Psoas muscle (tissue), 8 donors: Measurements from ENCODE around the gene CXCL8. TPM values are rescaled to one million over a fixed set of nuclear protein-coding genes. Genes with fewer than 3 reads are reported as not detected.
A peak's percentile ranks its signal among the peaks of the same experiment; 100 is the strongest.

Experiments used
- ATAC-seq, 4 donors: fragments of 200-7000 bp; cut with Tn5 transposase; one replicate each; pipeline ENCODE4 v1.9.1; 2020; ENCODE audit warnings: moderate library complexity in 3 of 4, mild to moderate bottlenecking in 2 of 4
- DNase-seq, 2 donors: peaks; one replicate each; pipeline ENCODE4 v3.0.0-alpha.2; 2020
- H3K27ac ChIP-seq: fragments of 200-600 bp; one replicate; pipeline ENCODE4 v1.8.0; 2022
- H3K27me3 ChIP-seq, 3 donors: fragments of 200-600 bp in 1 of 3; one replicate each; pipeline versions ENCODE4 v1.6.1 to v1.8.0; 2013 to 2022; ENCODE audit warnings: low read length in 2 of 3, mild to moderate bottlenecking in 2 of 3, moderate library complexity in 1 of 3; ENCODE audit not compliant: insufficient read depth in 3 of 3
- H3K36me3 ChIP-seq, 2 donors: fragments of 200-600 bp in 1 of 2; one replicate each; pipeline versions ENCODE4 v1.6.1 to v1.8.0; 2013 to 2022; ENCODE audit warnings: low read depth in 1 of 2, mild to moderate bottlenecking in 1 of 2, moderate library complexity in 1 of 2; ENCODE audit not compliant: insufficient read depth in 1 of 2
- H3K4me1 ChIP-seq: fragments of 200-600 bp; one replicate; pipeline ENCODE4 v1.8.0; 2022
- H3K4me3 ChIP-seq: fragments of 200-600 bp; one replicate; pipeline ENCODE4 v1.8.0; 2022; ENCODE audit warnings: mild to moderate bottlenecking
- H3K9me3 ChIP-seq: fragments of 200-600 bp; one replicate; pipeline ENCODE4 v1.8.0; 2022
- WGBS, 3 donors: extraction: QIAGEN DNeasy Blood & Tissue Kit; methylation state at CpG; one replicate each; pipeline versions ENCODE4 v1.1.6 to v1.1.7; 2013; 5-methylcytosine and 5-hydroxymethylcytosine counted together
- intact Hi-C, 2 donors: fragments of 100-400 bp; cut with DNase I; formaldehyde crosslinking; loops; one replicate each; pipeline versions ENCODE4 v1.11.0 to v1.14.2; 2022
- polyA plus RNA-seq, 3 donors: library from polyadenylated mRNA; stranded (reverse); fragments of 200-250 nt; gene quantifications; one replicate each; pipeline ENCODE4 v1.2.3, GENCODE V29; 2013
- total RNA-seq, 4 donors: library from RNA; stranded (reverse); fragmentation: NEBNext Ultra II Directional in 2 of 4; extraction: Animal tissue kit (Norgen Biotek cat#: 25700) in 2 of 4; gene quantifications; one replicate each; pipeline versions ENCODE4 v1.2.1 to v1.2.4, GENCODE V29; 2021 to 2023
- TF ChIP-seq, protein P1 (sequence below): fragments of 200-600 bp; IDR thresholded peaks from one replicate; pipeline ENCODE4 v1.8.0; 2022; ENCODE audit warnings: antibody characterized with exemption
- donor health status: healthy with polysubstance abuse.
- donor health status: DM: no; HTN: no; CAD: no; lungs with moderate emphysema.
- donor health status: Bipolar disorder and iron deficiency.
- donor health status: healthy.
- donor health status: DM: yes; HTN: yes; CAD: no.
- donor health status: DM: no; HTN: no; CAD: no.
- donor health status: DM: no; HTN: no; CAD: no.
- donor health status: DM: yes; HTN: yes; CAD: no.

Gene CXCL8
- total and polyA plus RNA-seq, 7 donors = 0.21 to 8.1 (median 0.38) TPM; not detected in 1

GRCh38 chr4:73693811-73694210 lies 46.6 kb upstream of the CXCL8 start:
- DNase-seq = no peak
- TF ChIP-seq, protein P1, sequence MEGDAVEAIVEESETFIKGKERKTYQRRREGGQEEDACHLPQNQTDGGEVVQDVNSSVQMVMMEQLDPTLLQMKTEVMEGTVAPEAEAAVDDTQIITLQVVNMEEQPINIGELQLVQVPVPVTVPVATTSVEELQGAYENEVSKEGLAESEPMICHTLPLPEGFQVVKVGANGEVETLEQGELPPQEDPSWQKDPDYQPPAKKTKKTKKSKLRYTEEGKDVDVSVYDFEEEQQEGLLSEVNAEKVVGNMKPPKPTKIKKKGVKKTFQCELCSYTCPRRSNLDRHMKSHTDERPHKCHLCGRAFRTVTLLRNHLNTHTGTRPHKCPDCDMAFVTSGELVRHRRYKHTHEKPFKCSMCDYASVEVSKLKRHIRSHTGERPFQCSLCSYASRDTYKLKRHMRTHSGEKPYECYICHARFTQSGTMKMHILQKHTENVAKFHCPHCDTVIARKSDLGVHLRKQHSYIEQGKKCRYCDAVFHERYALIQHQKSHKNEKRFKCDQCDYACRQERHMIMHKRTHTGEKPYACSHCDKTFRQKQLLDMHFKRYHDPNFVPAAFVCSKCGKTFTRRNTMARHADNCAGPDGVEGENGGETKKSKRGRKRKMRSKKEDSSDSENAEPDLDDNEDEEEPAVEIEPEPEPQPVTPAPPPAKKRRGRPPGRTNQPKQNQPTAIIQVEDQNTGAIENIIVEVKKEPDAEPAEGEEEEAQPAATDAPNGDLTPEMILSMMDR = no peak
- Histone ChIP-seq H3K9me3 (no peaks in the 10 kb centered on the region), H3K4me1 (peaks cover 15% of the 10 kb centered on the region), H3K27ac (no peak overlapping the region), H3K36me3 (no peaks in the 10 kb centered on the region), H3K4me3 (no peak overlapping the region), H3K27me3 (no peaks in the 10 kb centered on the region)
- WGBS, 3 donors = 47 to 58% (median 52%) methylated on average over 1 of the region's 1 CpG
- intact Hi-C loops = no loop called here
- no peak for ATAC-seq

DNA sequence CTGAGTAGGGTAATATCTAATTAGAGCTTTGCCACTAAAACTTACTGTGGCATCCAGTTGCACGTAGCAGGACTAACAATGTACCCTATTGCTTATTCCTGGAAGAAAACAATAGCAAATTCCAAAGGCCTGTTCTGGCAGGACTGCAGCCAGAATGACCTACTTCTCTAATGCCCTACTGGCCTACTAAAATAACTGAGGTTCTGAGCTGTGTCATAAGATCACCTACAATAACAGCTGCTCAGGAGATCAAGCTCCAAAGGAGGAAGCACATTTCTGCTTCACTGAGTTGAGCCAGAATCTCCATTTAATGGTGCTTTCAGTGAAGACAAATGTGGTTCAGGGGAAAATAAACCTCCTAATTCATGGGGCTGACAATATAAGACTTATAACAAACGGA lies 42.2 kb upstream of the CXCL8 start:
- no peaks in the 10 kb centered on the region for H3K9me3 ChIP-seq
- WGBS, 3 donors = 9 to 16% (median 16%) methylated on average over 2 of the region's 2 CpGs
- ATAC-seq = peak; percentile 91 to 98 (median 94)
- DNase-seq = no peak
- H3K27ac ChIP-seq = peak overlapping the region; percentile 19
- no peaks in the 10 kb centered on the region for H3K36me3 ChIP-seq
- intact Hi-C loops = no loop called here
- H3K4me1 ChIP-seq = peaks cover 17% of the 10 kb centered on the region
- H3K4me3 ChIP-seq = no peak overlapping the region
- TF ChIP-seq, protein P1 = no peak
- H3K27me3 ChIP-seq = no peaks in the 10 kb centered on the region

- TF ChIP-seq, protein P1 = no peak
- 86 to 93% (median 88%) methylated on average over 5 of the region's 5 CpGs for WGBS, 3 donors
- Histone ChIP-seq H3K4me3 (no peak overlapping the region), H3K9me3 (no peaks in the 10 kb centered on the region), H3K27ac (no peak overlapping the region), H3K27me3 (no peaks in the 10 kb centered on the region), H3K36me3 (no peaks in the 10 kb centered on the region), H3K4me1 (peaks cover 31% of the 10 kb centered on the region)
- DNase-seq (no peak), ATAC-seq (no peak)
- intact Hi-C loops = no loop called here
Measured at GRCh38 chr4:73701116-73701515, 39.3 kb upstream of the CXCL8 start.

- 92 to 98% (median 95%) methylated on average over 2 of the region's 2 CpGs for WGBS, 3 donors
- H3K27me3 ChIP-seq = no peaks in the 10 kb centered on the region
- no peaks in the 10 kb centered on the region for H3K36me3 ChIP-seq
- no peak overlapping the region for H3K27ac ChIP-seq
- ATAC-seq (no peak), DNase-seq (no peak)
- intact Hi-C loops = no loop called here
- H3K4me3 ChIP-seq = no peak overlapping the region
- no peaks in the 10 kb centered on the region for H3K9me3 ChIP-seq
- peaks cover 26% of the 10 kb centered on the region for H3K4me1 ChIP-seq
- TF ChIP-seq, protein P1 = no peak
Measured at GRCh38 chr4:73702796-73703287, 37.5 kb upstream of the CXCL8 start.

- H3K4me3 ChIP-seq = no peak overlapping the region
- TF ChIP-seq, protein P1 = no peak
- ATAC-seq = no peak
- H3K27me3 ChIP-seq = no peaks in the 10 kb centered on the region
- intact Hi-C loops = no loop called here
- no peaks in the 10 kb centered on the region for H3K36me3 ChIP-seq
- no peak for DNase-seq
- H3K9me3 ChIP-seq = no peaks in the 10 kb centered on the region
- H3K27ac ChIP-seq = no peak overlapping the region
- peaks cover 21% of the 10 kb centered on the region for H3K4me1 ChIP-seq
- WGBS, 3 donors = 81 to 84% (median 82%) methylated on average over 1 of the region's 1 CpG
Measured at GRCh38 chr4:73703320-73703719, 37.0 kb upstream of the CXCL8 start.
